HG03442 (cell line): Measurements from ENCODE around the gene SFXN5.

Source experiments
- ATAC-seq: cut with Tn5 transposase; IDR thresholded peaks from one replicate; pipeline ENCODE4 v1.9.1; 2021; ENCODE audit warnings: mild to moderate bottlenecking, moderate library complexity; ENCODE audit not compliant: unreplicated experiment

The SFXN5 gene

DNA sequence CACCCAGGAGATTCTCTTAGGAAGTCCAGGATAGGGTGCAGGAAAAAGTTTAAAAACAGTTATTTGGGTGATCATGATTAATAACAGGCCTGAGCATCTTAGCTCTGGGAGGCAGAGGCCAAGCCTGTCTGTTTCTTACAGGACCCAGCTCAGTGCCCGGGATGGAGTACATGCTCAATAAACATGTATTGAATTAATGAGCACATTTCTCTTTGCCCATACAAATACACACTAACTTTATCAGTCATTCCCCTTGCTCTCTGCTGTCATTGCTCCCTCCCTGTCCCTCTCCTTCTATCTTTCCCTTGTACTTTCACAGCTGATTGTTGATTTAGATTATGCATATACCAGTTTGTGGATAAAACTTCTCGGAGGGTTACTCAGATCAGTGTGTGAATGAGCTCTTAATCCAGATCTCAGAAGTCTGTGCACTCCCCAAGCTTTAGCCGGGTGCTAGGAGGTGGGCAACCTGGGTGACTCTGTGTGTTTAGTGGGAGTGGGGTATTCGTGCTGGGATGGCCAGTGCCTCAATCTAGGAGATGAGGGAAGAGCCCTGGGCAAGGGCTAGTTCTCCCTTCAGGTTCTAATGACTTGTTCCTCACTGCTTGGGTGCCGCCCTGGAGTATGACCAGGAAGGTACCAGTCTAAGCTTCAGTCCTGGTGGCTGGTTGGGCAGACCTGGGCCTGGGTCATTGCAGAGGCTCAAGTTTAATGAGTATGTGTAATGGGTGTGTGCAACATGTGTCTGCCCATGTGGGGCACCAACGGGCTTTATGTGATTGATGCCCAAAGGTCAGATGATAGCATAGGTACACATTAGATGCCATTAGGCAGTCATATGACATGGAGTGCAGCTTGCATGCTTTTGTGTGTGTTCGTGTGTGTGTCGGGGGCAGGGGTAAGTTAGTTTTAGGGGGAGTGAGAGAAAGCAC is 143.6 kb downstream of the SFXN5 start:
- ATAC-seq = no peak

DNA sequence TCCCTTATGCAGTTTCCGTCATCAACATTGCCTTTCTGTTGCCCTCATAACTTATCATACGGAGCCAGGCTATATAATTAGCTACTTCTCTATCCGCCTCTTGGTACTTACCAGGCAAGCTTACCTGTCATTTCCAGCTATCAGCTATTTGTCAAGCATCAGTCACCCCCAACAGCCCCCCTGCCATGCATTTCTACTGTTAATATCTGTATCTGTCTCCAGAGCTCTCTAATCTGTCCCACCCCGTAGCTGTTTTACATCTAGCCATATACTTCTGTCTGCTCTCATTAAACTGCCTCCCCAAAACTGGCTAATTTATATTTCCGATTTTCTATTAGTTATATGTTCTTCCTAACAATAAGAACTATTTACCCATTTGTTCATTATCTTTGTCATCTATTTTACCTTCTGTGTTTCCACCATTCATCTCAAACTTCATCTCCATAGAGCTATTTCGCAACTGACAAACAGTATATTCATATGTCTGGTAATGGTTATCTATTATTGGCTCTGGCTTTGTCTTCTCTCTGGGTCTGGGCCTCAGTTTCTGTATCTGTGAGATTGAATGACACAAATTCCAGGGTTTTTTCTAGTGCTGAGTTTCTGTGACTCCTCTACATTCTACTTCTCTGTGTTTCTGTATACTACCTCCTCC is 144.6 kb downstream of the SFXN5 start:
- ATAC-seq = no peak

DNA sequence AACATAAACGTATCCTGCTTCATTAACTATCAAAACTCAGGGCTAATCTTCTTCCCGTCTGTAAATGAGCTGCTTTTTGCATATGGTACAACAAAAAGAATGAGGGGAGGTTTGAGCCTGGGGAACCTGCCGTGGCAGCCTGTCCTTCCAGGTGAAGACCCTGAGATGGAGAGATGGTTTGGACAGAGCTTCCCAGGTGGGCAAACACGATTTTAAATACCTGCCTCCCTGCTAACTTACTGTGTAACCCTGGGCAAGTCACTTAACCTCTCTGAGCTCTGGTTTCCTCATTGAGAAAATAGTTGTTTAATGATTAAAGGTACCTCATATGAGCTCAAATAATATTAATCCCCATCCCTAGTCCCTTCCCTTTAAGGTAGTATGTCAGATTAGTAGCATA is 145.1 kb downstream of the SFXN5 start:
- no peak for ATAC-seq

DNA sequence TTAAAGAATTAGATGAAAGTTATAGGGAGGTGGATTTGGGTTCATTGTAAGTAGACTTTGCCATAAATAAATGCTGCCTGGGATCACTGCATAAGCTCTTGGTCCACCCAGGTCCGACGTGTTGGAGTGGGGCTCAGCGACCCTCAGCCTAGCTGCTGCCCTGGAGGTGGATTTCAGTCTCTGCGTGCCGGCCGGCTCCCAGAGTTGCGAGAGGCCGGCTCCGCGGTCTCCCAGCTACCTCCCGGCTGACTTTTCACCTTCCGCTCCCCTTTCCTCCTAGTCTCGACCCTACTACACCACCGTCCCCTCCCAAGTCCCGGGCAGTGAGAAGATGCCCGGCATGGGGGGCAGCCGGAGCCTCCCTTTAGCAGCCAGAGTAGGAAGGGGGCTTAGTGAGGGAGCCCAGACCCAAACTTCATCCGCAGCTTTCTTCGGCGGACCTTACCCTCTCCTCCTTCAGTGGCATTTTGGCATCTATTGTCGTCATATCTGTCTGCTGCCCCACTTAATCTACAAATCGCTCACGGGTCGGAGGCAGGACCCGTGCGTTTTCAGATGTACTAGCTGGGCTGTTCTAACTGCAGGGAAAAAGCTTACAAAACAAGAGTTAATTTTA is 146.1 kb downstream of the SFXN5 start:
- ATAC-seq = no peak

DNA sequence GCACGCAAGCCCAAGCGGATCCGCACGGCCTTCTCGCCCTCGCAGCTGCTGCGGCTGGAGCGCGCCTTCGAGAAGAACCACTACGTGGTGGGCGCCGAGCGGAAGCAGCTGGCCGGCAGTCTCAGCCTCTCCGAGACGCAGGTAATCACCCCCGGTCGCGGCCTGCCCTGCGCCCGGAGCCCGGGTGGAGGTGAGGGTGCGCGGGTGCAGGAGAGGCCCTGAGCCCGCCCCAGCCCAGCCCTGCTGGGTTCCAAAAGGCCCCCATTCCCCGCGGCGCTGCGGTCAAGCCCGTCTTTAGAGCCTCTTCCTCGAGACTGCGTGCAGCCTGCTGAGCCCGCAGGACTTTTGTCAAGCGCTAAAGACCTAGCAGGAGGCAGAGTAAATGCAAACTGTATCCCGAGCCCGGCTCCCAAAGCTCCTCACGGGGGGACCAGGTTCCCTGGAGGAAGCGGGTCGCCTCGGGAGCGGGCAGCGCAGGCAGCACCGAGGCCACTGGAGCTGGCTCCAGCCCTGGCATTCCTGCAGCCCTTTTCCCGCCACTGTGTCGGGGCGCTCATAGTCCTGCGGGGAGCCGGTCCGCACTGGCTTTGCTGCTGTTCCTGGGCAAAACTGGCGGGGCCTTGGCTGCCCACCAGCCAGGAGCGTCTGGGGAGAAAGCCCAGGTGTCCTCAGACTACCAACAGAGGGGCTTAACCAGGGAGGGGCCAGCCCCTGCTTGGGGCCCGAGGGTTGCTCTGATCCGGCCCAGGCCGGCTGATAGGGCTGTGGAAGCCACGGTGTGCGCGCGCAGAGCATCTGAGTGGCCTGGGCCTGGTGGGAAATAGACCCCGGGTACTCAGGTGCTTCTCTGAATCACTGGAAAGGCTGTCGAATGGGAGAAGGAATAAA is 146.9 kb downstream of the SFXN5 start:
- peak; percentile 29 for ATAC-seq

DNA sequence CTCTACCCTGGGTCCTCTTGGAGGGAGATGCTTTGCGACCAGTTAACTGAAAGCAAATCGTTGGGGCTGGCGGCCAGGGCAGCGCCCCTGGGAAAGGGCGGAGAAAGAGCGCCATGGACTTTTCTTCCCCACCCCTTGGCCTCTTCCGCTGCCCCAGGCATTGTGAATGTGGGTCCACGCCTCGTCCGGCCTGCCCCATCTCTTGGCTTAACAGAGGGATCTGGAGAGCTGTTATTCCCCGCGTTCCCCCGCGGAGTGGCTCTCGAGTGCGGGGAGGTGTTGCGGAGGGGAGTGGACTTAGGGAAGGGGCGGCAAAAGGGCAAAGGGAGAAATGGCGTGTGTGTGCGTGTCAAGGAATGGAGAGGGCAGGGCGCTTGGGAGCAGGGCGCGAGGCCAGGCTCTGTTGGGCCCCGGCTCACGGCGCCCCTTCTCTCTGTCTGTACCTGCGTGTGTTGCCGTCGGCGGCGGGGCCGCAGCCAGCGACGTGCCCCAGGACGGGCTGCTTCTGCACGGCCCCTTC is 147.6 kb downstream of the SFXN5 start:
- ATAC-seq = no peak

DNA sequence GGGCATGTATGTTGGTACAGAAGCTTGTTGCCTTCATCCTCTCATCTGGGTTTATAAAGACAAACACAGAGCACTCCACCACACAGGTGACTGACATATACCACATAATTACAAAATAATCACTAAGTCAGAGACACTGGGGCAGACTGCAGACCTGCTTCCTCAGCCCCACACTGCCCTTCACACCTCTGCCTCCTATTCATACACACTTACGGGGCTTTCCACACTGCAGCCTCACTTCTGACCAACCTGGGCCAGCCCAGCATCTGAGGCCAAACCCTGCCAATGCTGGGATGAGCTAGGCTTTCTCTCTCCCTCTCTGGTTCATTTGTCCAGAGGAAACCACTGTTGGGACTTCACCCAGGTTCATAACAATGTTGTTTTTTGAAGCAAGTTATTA is 149.7 kb downstream of the SFXN5 start:
- no peak for ATAC-seq

DNA sequence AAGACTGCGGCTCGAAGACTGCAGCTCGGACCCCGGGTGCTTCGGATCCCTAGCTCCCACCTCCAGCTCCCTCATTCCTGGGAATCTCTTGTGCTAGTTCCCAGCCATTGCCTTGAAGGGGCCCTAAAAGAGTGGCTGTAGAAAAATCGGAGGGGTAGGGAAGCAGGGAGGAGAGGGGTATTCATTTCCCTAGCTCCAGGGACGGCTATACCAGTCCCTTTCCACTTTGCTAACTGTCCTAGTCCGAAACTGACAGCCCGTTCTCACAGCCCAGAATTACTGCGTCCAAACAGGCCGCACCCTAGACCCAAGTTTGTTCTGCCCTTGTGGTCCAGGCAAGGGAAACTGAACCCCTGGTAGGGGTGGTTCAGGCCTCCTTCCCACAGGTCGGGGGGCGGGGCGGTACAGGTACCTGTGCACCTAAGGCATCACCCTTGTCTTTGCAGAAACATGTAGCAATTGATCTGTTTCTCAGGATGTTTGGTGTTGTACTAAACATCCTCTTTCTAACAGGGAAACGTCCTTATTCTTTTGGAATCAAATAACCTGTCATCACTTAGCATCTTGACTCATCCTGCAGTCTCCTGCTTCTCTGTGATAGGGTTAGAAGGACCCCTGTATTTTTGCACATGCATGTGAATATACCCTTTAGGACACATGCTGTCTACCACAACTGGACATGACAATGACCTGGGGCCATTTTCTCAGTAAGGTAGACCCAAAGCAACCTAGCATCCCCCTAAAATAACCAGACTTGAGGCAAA is 150.2 kb downstream of the SFXN5 start:
- no peak for ATAC-seq

DNA sequence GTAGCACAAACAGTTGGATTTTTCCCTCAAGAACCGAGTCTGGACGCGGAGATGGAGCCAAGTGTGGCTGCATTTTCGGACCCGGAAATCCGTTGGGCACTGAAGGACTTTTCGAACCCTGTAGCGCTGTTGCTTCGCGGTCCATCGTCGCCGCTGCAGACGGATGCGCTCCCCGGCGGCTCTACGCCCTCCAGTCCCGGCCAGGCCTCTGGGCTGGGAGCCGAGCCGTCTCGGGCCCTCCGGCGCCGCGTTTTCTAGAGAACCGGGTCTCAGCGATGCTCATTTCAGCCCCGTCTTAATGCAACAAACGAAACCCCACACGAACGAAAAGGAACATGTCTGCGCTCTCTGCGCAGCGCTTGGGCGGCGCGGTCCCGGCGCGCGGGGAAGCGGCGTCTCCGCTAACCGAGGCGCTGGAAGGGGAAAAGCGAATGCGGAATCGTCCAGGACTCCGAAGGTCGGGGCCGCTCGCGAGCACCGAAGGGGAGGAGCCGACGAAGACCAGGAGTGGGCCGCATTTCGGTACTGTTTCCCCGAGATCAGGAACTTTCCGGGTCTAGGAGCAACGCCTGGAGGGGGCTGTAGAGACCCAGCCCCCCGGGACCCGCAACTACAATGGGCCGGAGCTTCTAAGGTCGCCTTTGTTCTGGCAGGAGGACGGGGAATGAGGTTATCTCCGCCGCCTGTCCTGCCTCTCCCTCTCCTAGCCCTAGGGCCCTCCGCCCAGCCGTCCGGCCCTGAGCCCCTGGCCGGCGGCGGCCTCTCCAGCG is 151.0 kb downstream of the SFXN5 start:
- ATAC-seq = no peak

DNA sequence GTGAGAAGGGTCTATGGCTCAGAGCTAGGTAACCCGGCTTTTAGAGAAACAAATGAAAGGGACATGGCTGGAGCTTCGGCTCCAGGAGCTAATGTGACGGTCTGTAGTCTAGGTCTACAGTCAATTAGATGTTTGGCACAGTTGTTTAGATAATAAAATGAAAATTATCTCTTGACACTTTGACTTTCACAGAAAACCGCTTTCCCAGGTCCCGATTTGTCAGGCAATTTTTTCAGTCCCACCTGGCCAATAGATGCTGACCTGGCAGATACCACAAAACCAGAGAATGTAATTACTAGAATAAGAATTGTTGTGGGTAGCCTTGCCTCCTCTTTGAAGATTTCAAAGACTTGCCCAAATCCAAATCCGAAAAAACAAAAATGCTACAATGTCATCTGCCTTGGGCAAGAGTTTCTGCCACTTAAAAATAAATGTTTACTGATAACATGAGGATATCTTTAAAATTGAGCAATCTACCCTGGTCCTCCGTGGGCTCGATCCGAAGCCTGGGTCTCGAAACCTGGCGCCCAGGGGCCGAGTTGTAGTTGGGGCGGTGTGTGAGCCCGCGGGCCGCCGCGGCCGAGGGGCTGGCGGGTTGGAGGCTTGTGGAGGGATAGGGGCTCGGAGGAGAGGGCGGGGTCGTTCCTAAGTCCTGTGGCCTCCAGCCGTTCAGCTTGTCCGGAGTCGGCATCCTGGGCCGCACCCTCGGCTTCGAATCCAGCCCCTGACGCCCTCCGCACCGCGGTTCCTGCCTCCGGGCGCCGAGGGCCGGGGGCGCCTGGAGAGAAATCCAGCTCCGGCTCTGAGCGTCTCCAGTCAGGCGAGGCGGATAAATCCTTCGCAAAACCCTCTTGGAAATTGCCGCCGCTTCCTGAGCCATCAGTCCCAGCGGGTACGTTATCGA is 151.8 kb downstream of the SFXN5 start:
- no peak for ATAC-seq

DNA sequence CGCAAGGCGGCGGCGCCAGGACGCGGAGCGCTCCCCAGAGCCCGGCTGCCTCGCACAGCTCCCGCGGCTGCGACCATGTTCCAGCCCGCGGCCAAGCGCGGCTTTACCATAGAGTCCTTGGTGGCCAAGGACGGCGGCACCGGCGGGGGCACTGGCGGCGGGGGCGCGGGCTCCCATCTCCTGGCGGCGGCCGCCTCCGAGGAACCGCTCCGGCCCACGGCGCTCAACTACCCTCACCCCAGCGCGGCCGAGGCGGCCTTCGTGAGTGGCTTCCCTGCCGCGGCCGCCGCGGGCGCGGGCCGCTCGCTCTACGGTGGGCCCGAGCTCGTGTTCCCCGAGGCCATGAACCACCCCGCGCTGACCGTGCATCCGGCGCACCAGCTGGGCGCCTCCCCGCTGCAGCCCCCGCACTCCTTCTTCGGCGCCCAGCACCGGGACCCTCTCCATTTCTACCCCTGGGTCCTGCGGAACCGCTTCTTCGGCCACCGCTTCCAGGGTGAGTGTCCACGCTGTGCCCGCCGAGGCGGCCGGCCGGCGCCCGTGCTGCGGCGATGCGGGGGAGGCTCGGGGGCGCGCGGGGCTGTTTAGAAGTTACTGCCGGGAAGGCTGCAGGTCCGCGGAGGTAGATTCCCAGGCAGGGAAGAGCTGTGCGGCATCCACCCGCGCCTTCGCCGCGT is 153.5 kb downstream of the SFXN5 start:
- peak; percentile 1 for ATAC-seq

DNA sequence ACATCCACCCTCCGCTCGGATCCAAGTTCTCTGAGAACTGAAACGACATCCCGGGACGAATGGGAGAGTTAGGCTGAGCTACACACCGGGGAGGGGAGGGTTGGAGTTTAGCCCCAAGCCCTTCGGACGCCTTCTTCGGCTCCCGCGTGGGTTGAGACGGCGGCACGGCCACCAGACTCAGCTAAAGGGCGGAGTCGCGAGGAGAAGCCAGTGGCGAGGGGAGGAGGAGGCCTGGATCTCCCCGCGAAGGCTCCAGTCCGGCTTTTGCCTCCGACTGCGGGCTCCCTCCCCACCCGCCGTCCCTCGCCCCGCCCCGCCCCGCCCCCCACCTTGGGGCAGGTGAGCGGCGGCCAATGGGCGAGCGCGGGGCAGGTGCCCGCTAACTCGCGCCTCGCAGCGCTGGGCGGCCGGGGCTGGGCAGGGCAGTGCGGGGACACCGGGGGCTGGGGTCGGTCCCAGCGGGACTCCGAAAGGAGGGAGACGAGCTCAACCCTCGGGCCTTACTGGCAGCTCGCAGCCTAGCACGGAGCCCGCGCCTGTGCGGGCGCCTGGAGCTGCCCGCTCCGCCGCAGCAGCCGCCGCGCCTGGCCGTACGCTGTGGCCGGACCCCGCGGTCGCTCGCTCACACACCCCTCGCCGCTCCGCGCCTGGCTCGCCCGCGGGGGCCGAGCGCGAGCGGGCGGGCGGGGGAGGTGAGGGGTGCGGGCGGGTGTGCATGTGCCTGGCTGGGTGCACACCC is 154.2 kb downstream of the SFXN5 start, which contains the start of gene EMX1:
Gene EMX1 (plus strand): TSS at position 382 of the 739 bp plus-strand sequence. CDS start 334 bp downstream, at position 716.
- ATAC-seq = peak; percentile 46

DNA sequence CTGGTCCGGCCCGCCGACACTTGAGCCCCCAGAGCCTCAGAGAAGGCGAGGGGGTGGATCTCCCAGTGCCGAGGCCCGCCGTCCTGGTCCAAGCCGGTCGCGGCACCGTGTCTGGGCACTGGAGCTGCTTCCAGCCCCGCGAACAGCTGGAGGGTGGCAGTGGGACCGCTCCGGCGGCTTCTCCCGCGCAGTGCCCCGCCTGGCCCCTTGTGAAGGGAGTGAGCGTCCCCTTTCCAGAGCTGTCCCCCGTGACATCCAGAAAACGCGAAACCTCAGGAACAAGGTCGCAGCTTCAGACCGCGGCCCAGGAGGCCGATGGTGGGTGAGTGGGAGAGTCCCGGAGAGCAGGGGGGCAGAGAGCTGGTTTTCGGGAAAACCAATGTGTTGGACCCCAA is 154.8 kb downstream of the SFXN5 start:
- ATAC-seq = no peak

DNA sequence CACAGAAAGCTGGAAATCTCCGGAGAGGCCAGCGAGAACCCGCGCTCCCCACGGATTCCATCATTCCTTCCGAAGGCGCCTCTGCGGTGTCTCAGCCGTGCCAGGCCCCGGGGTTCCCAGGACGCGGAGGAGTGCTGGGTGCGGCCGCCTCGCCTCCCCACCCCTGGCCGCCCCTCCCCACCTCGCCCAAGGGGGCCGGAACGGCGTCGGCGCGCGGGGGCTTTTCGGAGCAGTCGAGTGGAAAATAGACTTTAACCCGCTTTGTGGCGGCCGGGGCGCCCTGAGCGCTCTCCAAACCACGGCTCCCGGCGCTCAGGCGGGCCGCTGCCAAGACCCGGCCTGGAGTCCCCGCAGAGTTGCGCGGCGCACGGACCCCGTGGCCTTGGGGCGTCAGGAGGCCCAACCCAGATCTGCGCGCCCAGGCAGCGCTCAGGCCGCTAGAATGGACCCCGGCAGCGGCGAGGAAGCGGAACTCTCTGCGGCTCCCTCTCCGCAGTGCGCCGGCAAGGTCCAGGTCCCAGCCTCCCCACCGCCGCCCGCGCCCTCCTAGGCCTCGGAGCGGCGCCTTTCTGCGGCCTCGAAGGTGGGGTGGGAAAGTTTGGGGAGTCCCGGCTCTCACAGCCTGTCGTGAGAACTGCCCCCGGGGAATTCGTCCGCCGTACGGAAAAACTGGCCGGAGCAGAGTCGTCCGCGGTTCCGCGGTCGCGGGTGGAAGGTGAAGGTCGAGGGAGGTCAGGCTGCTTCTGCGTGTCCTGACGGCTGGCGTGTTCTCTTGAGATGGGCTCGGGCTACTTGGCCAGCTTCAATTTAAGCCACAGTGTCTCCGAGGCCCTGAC is 155.4 kb downstream of the SFXN5 start:
- peak; percentile 63 for ATAC-seq

DNA sequence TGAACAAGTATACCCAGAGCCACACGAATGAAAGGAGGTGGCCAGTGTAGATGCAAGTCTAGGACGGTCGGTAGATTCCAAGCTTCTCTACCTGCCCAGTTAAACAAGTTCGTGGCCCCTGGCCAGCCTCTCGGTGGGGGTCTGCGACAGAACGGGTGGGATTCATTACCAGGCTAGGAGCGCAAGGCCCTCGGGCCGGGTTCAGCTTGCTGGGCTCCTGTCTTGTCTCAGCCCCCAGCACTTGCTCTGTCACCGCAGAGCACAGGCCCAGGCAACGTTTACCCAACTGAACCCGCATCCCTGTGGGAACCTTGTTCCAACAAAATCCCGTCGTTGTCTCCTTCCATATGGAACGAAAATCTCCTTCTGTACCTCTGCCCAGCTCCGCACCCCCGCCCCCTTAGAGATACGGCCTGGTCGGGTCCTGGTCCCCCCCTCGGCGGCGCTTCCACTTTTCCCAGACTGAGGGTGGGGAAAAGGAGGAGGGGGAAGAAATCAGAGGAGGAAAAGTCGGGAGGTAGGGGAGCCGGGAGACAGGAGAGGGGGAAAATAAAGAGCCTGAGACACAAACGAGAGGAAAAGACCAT is 156.1 kb downstream of the SFXN5 start:
- no peak for ATAC-seq
